Stimulated activated CD8-positive, alpha-beta memory T cell treated with anti-CD3 and anti-CD28 coated beads, Interleukin-7, amount 100 ng/mL, for 24 hours (primary cell): Measurements from ENCODE around the gene OPHN1.

Source experiments
- DNase-seq: peaks from one replicate; pipeline ENCODE4 v3.0.0-alpha.2; 2020; ENCODE audit warnings: low read depth

The OPHN1 gene

GRCh38 chrX:68249903-68250302, 183.4 kb downstream of the OPHN1 start:
- no peak for DNase-seq

GRCh38 chrX:68249401-68249831, 183.9 kb downstream of the OPHN1 start:
- no peak for DNase-seq

- no peak for DNase-seq
Measured at GRCh38 chrX:68238568-68238967, 194.7 kb downstream of the OPHN1 start.

DNA sequence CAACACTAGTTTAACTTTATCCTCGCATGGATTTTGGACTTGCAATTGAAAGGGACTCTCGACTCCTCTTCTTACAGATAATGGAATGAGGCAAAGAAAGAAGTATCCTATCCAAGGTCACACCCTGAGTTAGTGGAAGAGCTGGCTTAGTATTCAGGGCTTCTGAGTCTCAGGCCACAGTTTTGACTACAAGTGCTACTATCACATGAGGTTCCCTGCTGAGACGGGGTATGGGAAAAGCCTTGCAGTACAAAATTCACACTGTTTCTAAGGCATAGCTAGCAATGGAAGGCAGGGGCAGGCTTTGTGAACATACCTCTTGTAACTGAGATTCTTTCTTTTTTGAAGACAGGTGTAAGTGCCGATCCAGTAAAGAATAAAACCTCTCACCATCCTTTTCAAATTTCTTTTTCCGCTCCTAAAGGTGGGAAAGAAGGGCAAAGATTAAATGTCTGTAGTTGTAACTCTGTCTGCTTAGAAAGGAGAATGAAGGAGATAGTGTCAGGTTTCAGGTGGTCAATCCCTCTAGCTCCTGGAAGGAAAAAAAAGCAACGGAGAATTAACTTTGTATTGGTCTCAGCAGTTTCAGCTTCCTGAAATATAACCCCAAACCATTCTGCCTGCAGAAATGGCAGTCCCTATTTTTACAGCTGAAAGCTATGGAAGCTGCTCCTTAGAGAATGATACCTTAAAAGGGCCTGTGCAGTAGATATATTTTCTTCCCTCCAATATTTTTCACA, 199.0 kb downstream of the OPHN1 start:
- no peak for DNase-seq

DNA sequence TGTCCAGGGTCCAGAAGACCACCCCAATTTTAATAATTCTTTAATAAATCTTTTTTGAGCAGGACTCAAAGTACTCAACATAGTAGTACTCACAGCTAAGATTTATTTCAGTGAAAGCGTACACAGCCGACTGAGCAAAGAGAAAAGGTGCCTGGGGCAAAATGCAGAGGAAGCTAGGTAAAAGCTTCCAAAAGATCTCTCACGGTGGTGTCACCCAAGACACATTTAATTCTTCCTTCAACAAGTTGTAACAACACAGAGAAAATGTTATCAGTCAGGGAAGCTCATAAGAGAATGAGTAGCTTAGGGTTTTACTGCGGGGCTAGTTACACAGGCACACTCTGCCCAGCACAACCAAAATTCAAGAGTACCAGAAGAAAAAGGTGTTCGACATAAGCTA, 201.1 kb downstream of the OPHN1 start:
- no peak for DNase-seq

DNA sequence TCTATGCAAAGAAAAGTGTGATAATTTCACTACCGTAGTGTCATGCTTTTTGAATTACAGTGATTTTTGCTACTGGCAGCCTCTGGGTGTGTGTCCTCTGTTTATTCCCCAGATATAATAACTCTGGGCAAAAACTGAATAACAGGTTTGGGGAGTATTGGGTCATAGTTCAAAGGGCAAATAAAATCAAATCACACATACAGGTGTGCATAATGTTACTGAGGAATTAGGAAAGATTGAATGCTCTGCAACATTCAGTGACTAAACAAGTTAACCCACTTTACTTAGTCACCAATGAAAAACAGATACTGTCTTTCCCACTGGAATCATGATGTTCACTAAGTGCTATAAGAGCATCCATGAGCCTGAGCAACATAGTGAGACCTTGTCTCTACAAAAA, 224.3 kb downstream of the OPHN1 start:
- DNase-seq: no peak

DNA sequence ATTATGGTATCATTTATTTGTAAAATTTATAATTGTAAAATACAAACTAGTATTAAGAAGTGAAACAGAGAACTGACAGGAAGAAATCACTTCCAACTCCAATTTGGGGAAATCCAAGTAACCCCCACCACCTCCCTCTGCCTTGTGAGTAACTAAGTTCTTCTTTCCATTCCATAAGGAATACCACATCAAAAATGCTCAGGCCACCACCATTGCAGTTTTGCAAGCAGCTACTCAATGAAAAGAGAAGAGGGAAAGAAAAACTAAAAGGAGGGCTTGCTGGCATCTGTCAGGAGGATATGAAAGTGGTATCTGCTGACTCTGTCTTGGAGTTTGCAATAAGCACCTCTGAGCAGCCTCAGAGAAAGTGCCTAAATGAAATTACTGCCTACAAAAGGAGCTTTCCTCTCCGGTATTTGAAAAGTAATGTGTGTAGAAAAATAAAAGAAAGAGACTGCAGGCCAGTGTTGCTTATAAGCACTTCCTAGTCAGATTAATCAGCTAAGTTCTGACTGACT, 228.7 kb downstream of the OPHN1 start:
- no peak for DNase-seq

- no peak for DNase-seq
Measured at GRCh38 chrX:68203646-68204045, 229.6 kb downstream of the OPHN1 start.

GRCh38 chrX:68203211-68203610, 230.1 kb downstream of the OPHN1 start:
- no peak for DNase-seq

DNA sequence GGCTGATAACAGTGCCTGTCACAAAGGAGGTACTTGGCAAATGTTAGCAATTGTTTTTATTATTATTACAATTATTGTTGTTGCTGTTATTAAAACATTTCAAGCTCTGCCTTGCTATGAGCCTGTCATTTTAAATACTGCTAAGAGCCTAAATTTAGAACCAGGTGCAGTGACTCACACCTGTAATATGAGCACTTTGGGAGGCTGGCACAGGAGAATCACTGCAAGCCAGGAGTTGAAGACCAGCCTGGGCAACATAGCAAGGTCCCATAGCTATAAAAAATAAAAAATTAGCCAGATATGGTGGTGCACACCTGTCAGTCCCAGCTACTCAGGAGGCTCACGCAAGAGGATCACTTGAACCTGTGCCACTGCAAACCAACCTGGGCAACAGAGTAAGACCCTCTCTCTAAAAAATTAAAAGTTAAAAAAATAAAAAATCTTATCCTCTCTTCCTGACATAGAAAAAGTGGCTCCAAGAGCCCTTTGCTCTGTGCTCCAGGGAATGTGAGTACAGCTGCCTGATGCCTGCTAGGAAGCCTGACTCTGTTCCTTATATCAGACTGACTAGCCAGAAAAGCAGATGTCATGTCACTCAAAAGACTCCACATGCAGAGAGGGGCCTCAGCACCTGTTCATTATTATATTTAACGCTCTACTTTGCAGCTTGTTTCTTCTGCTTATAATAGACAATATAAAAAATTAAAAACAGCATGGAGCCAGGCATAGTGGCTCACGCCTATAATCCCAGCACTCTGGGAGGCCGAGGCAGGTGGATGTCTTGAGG, 234.0 kb downstream of the OPHN1 start:
- no peak for DNase-seq

DNA sequence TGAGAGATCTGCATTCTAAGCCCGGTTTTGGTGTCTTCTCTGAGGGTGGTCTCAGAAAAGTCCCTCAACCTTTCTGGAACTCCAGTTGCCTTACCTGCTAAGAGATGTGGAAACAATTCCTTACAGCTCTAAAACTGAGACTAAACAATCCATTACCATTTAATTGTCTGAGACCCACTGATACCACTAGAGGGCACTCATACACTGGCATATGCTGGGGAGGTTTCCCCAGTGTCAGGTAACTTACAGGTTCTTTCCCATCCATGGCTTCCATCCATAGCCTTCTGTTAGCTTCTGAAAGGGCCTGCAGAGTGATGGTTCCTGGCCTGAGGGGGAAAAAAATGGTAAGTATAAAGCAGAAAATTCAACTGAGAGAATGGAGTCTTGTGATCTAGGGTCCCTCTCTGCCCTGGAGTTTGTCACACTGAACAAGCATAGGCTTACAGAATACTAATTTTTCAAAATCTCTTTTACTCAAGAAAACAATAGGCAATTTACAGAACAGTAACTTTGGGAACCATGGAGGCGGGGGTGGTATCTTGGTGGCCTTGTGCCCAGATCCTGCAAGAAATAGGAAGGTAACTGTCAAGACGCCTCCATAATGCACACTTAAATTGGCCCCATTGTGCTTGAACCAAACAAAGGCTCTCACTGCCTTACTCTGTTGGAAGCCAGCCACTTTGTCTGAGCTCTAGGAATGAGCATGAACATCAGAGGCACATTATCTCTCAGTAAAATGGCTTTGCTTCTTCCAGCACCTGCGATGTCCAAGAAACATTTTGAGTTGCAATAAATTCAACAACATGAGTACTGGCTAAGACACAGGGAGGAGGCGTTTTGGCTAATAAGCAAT, 236.1 kb downstream of the OPHN1 start:
- DNase-seq: no peak

DNA sequence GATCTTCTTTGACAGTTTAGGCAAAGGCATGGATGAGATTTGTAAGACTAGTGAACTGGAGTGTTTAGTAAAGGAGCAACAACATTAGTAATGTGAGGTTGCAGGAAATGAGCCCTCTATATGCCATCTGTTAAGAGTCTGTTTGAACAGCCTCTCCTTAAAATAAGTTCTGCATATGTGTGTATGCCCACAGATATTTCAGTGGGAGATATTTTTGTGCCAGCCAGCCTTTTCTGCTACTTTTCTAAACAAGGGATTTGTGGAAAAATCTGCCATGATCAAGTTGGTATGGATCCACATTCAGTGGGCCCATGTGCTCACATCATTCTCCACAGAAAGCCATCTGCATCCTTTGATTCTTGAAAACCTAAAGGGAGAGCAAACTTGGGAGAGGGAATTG, 237.7 kb downstream of the OPHN1 start:
- DNase-seq: no peak

DNA sequence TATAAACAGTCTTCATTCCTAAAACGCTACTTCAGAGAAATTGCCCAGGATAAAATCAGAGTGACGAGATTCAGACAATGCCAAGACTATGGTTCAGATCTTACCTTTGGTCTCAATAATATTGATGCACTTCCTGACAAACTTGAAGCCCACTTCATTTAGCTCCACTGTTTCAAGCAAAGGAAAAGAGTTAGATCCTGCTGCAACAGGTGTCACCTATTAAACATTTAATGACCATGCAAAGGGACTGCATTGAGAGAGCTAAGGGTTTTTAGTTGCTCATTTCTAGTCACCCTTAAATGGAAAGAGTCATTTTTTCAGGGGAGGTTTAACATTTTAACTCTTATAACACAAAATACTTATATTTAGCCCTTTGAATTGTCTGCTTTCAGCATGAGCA, 239.5 kb downstream of the OPHN1 start:
- no peak for DNase-seq

DNA sequence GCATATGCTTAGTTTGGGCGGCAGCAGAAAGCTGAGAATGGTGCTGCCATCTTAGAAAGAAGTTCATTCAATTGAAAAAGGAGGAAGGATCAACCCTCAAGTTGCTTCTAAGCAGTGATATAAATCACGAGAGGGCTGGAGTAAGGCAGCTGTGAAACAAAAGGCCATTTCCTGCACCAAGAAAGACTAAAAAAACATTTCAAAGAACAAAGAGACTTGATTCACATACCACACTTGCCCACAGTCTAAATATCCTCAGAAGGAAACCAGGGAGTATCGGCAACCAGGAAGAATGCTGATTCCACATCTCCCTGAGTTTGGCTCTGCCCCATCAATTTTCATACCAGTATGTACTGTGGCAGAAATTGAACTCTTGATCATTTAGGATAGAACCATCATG, 240.1 kb downstream of the OPHN1 start:
- DNase-seq: no peak

- DNase-seq: no peak
Measured at GRCh38 chrX:68190799-68191198, 242.5 kb downstream of the OPHN1 start.

DNA sequence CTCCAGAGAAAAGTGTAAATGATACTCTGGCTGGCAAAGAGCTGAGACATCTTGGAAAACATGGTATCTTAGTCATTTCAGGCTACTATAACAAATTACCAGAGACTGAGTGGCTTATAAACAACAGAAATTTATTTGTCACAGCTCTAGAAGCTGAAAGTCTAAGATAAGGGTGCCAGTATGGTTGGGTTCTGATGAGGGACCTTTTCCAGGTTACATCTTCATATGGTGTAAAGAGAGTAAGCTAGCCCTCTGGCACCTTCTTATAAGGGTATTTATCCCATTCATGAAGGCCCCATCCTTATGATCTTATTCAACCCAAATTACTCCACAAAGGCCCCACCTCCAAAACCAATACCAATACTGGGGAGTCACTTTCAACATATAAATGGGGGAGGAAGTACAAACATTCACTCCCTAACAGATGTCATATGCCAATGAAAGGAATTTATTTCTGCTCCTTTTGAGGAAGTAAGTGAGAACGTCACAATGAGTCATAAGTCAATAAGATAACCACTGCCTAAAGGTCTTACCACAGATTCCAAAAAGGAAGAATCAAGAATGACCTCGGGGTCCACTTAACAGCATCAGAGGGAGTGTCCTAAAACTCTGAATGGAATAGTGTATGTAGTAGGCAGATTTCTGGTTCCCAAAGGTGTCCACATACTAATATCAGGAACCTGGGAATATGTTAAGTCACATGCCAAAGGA, 246.6 kb downstream of the OPHN1 start:
- no peak for DNase-seq

DNA sequence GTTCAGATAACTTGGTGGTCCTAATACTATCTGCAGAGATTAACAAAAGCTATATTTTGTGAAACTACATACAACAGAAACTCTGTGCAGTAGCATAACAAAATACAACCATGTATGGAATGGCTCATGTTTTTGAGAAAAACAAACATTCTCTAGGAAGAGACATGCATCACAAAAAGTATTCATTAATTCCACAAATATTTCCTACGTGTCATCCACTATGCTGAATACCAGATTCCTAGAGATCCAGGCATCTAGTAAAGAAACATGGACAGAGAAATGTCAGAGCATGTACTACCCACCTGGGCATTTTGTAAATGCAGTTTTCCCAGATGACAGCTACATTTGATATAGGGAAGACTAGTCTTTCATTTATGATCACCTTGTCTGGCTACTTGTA, 248.1 kb downstream of the OPHN1 start:
- DNase-seq: no peak

- DNase-seq: no peak
Measured at GRCh38 chrX:68183612-68184214, 249.6 kb downstream of the OPHN1 start.

GRCh38 chrX:68180579-68180978, 252.7 kb downstream of the OPHN1 start:
- DNase-seq: no peak

GRCh38 chrX:68179355-68179754, 253.9 kb downstream of the OPHN1 start:
- no peak for DNase-seq

- no peak for DNase-seq
Measured at GRCh38 chrX:68177542-68177941, 255.8 kb downstream of the OPHN1 start.
